IPS DF 6.9 (cell line): ENCODE results near the gene SLC25A10.

ENCODE experiments used
- DNase-seq: peaks from one replicate; pipeline ENCODE4 v3.0.0-alpha.2; 2013; ENCODE audit warnings: low read depth, low spot score
- H3K27ac ChIP-seq: one replicate; pipeline ENCODE4 v1.5.1; 2013; ENCODE audit warnings: low read length, control low read depth
- H3K27me3 ChIP-seq: 2 replicates; pipeline ENCODE4 v1.6.1; 2013; ENCODE audit warnings: mild to moderate bottlenecking, low read length; ENCODE audit not compliant: control insufficient read depth, insufficient read depth
- H3K36me3 ChIP-seq: 2 replicates; pipeline ENCODE4 v1.6.1; 2013; ENCODE audit warnings: low read length; ENCODE audit not compliant: control insufficient read depth, insufficient read depth
- H3K4me1 ChIP-seq: 2 replicates; pipeline ENCODE4 v1.6.1; 2013; ENCODE audit warnings: low read length; ENCODE audit not compliant: control insufficient read depth, insufficient read depth
- H3K4me3 ChIP-seq: 2 replicates; pipeline ENCODE4 v1.5.1; 2013; ENCODE audit warnings: mild to moderate bottlenecking, low read length
- H3K9me3 ChIP-seq: 2 replicates; pipeline ENCODE4 v1.6.1; 2013; ENCODE audit warnings: low read length, inconsistent platforms; ENCODE audit not compliant: control insufficient read depth, insufficient read depth
- WGBS: extraction: QIAGEN DNeasy Blood & Tissue Kit; methylation state at CpG from one replicate; pipeline ENCODE4 v1.1.7; 2013; ENCODE audit warnings: mixed read lengths, missing lambda C conversion rate; ENCODE audit not compliant: insufficient read length, insufficient coverage; 5-methylcytosine and 5-hydroxymethylcytosine counted together

SLC25A10 gene

DNA sequence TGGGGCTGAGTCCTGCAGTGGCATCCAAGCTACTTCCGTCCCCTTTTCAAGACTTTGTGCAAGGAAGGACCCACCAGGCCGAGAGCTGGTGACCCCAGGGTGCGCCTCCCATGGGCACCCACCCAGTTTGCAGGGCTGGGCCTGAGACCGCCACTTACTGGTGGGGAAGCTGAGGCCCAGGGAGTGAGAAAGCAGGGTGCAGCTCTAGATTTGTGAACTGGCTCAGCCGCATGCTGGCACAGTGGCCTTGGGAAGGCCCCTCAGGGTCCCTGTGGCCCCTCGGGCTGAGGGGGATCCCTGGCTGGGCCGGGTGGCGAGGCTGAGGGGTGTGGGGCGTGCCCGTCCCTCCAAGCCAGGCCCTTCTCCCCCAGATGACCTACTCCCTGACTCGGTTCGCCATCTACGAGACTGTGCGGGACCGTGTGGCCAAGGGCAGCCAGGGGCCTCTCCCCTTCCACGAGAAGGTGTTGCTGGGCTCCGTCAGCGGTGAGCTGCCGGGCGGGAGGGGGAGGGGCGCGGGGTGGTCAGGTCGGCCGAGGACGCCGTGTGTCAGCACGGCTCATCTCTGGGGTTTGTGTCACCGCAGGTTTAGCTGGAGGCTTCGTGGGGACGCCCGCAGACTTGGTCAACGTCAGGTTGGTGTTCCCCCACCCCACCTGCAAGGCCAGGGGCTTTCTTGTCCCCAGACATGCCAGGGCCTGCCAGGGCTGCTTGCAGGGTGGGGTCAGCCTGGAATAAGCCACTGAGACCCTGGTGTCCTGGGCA lies 3.2 kb downstream of the SLC25A10 start:
- no peak for DNase-seq
- Histone ChIP-seq H3K36me3 (peaks cover 27% of the 10 kb centered on the region), H3K9me3 (no peaks in the 10 kb centered on the region), H3K4me1 (peaks cover 7% of the 10 kb centered on the region; the same call in 1 of the 2 replicates), H3K4me3 (no peak overlapping the region), H3K27me3 (no peaks in the 10 kb centered on the region), H3K27ac (no peak overlapping the region)
- WGBS: no CpG with 5 or more reads among the region's 32 CpGs

DNA sequence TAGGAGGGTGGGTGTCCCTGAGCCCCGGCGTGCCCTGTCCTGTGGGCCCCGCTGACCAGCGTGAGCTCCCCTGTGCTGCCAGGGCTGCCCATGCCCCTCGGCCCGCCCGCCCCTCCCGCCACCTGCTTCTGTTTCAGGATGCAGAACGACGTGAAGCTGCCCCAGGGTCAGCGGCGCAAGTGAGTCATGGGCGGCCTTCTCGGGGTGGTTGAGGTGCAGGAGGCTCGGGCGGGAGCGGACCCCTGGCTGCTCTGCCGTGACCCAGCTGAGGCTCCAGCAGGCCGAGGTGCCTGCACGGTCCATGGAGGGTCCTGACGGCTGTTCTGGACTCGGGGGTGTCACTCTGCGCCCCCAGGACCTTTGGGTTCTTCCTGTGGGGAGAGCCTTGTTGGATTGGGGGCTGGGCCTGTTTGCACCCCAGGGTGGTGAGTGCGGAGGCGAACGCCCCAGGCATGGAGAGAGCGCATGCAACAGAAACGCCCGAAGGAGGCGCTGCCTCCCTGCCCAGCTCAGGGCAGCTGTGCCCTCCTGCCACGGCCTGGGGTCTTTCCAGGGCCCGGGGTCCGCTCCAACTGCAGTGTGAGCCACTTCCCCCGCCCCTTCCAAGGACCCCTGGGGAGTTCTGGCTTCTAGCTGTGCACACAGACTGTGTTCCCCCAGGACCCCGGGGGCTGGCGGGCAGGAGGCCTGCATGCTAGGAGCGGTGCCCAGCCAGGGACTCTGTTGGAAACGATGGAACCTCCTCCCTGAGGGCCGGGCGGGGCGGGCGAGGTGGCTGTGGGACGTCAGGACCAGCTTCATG lies 4.0 kb downstream of the SLC25A10 start:
- no peaks in the 10 kb centered on the region for H3K27me3 ChIP-seq
- H3K36me3 ChIP-seq: peaks cover 27% of the 10 kb centered on the region
- no CpG with 5 or more reads among the region's 43 CpGs for WGBS
- H3K9me3 ChIP-seq: no peaks in the 10 kb centered on the region
- H3K4me3 ChIP-seq: no peak overlapping the region
- no peak overlapping the region for H3K27ac ChIP-seq
- DNase-seq: no peak
- peaks cover 7% of the 10 kb centered on the region; the same call in 1 of the 2 replicates for H3K4me1 ChIP-seq

DNA sequence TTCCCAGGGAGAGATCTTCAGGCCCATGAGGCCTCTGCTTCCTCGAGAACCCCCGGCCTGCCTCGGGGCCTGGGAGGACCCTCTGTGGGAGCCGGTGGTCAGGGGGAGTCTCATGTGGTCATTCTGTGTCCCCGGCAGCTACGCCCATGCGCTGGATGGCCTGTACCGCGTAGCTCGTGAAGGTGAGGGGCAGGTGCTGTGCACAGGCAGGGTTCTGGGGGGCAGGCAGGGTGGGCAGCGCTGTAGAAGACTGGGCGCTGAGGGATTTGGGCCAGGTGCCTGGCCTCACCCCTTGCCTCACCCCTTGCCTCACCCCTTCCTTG lies 4.6 kb downstream of the SLC25A10 start:
- Histone ChIP-seq H3K27me3 (no peaks in the 10 kb centered on the region), H3K9me3 (no peaks in the 10 kb centered on the region), H3K4me3 (no peak overlapping the region), H3K36me3 (peaks cover 27% of the 10 kb centered on the region), H3K4me1 (peaks cover 7% of the 10 kb centered on the region; the same call in 1 of the 2 replicates), H3K27ac (no peak overlapping the region)
- DNase-seq: no peak
- WGBS: no CpG with 5 or more reads among the region's 12 CpGs

DNA sequence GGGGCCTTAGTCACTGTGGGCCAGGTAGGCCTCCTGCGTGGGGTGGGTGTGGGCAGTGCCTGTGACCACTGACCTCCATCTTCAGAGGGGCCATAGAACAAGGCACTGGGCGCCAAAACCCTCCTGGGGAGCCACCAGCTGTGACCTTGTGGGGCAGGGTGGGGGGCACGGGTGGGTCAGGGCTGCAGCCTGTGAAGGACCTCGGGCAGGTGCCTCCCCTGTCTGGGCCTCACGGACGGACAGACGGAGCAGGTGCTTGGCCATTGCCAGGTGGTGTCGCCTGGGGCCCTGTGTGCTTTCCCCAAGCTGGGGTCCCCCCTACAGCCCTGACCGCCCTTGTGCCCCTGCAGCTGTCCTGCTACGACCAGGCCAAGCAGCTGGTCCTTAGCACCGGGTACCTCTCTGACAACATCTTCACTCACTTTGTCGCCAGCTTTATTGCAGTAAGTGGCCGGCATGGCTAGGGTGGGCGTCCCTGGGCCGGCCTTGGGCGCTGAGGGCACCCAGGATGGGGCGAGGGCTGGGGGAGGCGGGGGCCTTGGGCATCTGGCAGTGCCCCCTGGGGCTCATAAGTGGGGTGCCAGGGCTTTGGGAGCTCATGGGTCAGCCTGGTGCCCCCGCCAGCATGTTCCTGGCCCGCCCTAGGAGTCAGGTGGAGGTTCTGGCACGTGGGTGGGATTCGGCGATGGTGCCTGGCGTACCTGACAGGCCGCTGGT lies 5.1 kb downstream of the SLC25A10 start:
- Histone ChIP-seq H3K27ac (no peak overlapping the region), H3K36me3 (peaks cover 27% of the 10 kb centered on the region), H3K4me1 (peaks cover 6% of the 10 kb centered on the region; the same call in 1 of the 2 replicates), H3K27me3 (no peaks in the 10 kb centered on the region), H3K9me3 (no peaks in the 10 kb centered on the region), H3K4me3 (no peak overlapping the region)
- no peak for DNase-seq
- no CpG with 5 or more reads among the region's 25 CpGs for WGBS

DNA sequence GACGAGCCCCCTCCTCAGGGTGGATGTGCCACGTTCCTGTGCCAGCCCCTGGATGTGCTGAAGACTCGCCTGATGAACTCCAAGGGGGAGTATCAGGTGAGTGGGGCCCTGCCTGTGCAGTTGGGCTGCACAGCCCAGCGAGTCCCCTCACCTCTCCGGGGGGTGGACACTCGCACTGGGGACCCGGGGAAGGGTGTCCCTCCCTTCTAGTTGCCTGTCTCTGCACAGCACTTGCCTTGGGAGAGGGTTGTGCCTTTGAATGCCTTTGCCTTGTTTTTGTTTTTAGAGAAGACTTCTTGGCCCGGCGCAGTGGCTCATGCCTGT lies 5.6 kb downstream of the SLC25A10 start:
- WGBS: no CpG with 5 or more reads among the region's 9 CpGs
- H3K27me3 ChIP-seq: no peaks in the 10 kb centered on the region
- peaks cover 27% of the 10 kb centered on the region for H3K36me3 ChIP-seq
- DNase-seq: no peak
- H3K27ac ChIP-seq: no peak overlapping the region
- no peaks in the 10 kb centered on the region for H3K9me3 ChIP-seq
- H3K4me3 ChIP-seq: no peak overlapping the region
- H3K4me1 ChIP-seq: peaks cover 8% of the 10 kb centered on the region; the same call in 1 of the 2 replicates

DNA sequence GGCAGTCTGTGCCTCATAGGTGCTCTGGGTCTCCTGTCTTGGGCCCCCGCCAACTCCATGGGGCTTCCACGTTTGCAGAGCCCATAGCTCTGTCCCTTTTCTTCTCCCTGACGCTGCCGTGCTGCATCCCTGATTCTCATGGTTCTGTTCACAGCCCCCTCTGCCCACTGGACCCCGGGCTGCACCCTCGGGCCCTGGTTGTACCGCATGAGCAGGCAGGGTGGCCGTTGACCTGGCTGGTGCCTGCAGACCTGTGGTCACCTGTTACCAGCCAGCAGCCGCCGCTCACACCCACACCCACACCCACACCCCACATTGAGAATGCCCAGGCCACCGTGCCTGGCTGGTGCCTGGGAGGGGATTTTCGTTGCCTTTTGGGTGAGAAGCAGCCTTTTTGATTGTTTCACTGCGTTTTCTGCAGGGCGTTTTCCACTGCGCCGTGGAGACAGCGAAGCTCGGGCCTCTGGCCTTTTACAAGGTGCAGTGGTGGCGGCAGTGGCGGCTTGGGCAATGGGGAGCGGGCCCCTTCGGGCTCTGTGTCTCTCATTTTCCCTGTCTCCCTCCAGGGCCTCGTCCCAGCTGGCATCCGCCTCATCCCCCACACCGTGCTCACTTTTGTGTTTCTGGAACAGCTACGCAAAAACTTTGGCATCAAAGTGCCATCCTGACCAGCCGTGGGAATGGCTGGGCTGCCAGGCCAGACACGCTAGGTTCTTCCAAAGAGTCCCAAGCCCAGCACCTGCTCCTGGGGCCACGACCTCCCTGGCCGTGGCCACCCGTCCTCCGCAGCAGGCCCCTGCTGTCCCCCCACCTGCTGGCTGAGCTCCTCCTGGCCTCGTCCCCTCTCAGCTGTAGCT lies 7.6 kb downstream of the SLC25A10 start:
- whole genome bisulfite sequencing: no CpG with 5 or more reads among the region's 33 CpGs
- no peak for DNase-seq
- Histone ChIP-seq H3K27me3 (no peaks in the 10 kb centered on the region), H3K4me3 (no peak overlapping the region), H3K27ac (no peak overlapping the region), H3K36me3 (peaks cover 26% of the 10 kb centered on the region), H3K4me1 (peaks cover 4% of the 10 kb centered on the region; the same call in 1 of the 2 replicates), H3K9me3 (no peaks in the 10 kb centered on the region)

DNA sequence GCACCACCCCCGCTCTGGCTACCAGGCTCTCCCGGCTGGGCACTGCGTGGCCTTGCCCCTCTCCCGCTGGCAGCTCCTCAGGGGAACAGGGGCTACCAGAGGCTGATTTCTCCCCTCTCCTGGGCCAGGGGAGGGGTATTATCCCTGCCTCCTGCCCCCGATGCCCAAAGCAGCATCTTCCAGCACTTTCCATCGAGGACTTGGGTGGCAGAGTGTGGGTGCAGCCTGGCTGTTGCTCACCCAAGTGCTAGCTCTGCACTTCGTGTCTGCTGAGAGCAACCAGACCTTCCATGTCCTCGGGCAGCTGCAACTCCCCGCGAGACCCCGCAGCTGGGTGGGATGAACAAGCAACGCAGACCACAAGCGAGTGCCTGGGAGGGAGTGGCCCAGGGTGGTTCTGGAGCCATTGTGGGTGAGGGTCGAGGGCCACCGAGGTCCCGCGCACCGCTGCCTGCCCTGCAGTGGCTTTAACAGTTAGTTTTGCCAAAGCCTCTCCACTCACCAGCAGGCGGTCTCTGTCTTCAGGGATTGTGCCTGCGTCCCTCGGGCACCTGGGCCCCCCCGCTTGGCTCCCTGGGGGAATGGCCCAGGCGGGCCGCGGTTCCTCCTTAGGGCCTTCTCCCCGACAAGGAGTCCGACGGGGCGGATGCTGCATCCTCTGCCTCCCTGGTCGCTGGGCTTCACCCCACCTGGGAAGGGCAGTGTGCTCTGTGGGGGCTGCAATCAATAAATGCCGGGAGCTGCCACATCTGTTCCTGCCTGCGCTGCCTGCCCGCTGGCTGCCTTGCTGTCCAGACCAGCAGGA lies 8.4 kb downstream of the SLC25A10 start:
- Histone ChIP-seq H3K4me1 (peaks cover 2% of the 10 kb centered on the region; the same call in 1 of the 2 replicates), H3K27ac (no peak overlapping the region), H3K4me3 (no peak overlapping the region), H3K9me3 (no peaks in the 10 kb centered on the region), H3K36me3 (peaks cover 19% of the 10 kb centered on the region), H3K27me3 (no peaks in the 10 kb centered on the region)
- DNase-seq: no peak
- WGBS: no CpG with 5 or more reads among the region's 33 CpGs

DNA sequence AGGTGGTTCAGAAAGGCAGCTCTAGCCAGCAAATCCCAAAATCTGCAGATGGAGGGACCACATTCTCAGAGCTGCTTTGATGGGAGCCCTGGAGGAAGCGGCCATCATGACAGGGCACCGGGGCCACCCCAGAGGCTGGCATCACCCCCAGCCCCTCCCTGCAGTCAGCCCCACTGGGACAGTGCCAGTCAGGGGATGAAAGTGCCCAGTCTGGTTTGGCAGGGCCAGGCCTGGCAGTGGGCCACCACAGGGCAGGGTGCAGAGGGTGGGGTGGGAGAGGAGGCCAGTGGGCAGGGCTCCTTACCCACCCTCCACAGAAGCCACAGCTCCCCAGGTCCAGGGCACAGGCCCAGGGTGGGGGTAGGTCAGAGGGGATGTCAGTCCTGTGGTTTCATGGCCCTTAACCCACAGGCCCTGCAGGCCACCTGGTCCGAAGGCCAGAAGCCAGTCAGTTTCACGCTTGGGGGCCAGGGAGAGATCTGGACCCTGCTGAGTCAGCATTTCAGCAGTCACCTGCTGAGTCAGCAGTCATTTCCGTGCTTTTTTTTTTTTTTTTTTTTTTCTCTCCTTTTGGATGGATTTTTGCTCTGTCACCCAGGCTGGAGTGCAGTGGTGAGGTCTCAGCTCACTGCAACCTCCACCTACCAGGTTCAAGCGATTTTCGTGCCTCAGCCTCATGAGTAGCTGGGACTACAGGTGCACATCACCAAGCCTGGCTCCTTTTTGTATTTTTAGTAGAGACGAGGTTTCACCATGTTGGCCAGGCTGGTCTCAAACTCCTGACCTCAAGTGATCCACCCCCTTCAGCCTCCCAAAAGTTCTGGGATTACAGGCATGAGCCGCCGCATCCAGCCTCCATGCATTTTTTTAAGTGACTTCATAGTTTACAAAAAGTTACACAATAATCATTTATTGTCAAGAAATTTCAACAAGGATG lies 10.4 kb downstream of the SLC25A10 start:
- Histone ChIP-seq H3K27ac (no peak overlapping the region), H3K36me3 (peaks cover 8% of the 10 kb centered on the region), H3K9me3 (no peaks in the 10 kb centered on the region), H3K4me1 (peaks cover 2% of the 10 kb centered on the region; the same call in 1 of the 2 replicates), H3K4me3 (no peak overlapping the region; the same call in 1 of the 2 replicates), H3K27me3 (no peaks in the 10 kb centered on the region)
- no peak for DNase-seq
- WGBS: no CpG with 5 or more reads among the region's 10 CpGs
